HCT116 (cell line): Measurements from ENCODE around the gene TIMP3. TPM values are rescaled to one million over a fixed set of nuclear protein-coding genes. Genes with fewer than 3 reads are reported as not detected.

Experiments
- ATAC-seq: fragments of 200-7000 bp; cut with Tn5 transposase; 2 replicates; pipeline ENCODE4 v1.9.1; 2020; ENCODE audit warnings: mild to moderate bottlenecking, moderate library complexity
- BruUV-seq: library from RNA; stranded (reverse); fragments of 400-500 nt; replicated peaks from 2 replicates; lab custom pipeline; 2021; lab: Mats Ljungman, UMichigan
- CTCF ChIA-PET: fragments of 300-600 bp; sonication (Branson Sonifier 250); formaldehyde crosslinking; loops from one replicate; lab custom pipeline; 2021; ENCODE audit warnings: antibody characterized with exemption; lab: Charles Lee
- POLR2A ChIA-PET: fragments of 300-600, 350-600 bp; sonication (Branson Sonifier 250); formaldehyde crosslinking; loops from one replicate; lab custom pipeline; 2021; ENCODE audit warnings: antibody characterized with exemption; lab: Charles Lee
- RAD21 ChIA-PET, 2 experiments: fragments of 300-600 bp; sonication (Branson Sonifier 250); formaldehyde crosslinking; loops; one replicate each; lab custom pipeline; 2023; ENCODE audit warnings: low total read pairs in 2 of 2; ENCODE audit not compliant: uncharacterized antibody in 2 of 2, unreplicated experiment in 2 of 2, low non-redundant PET in 1 of 2; lab: Charles Lee
- DNase-seq: peaks from one replicate; pipeline ENCODE4 v3.0.0-alpha.2; 2010; ENCODE audit warnings: low read depth, low spot score
- H2AFZ ChIP-seq: fragments of 200-600 bp; shearing (Covaris generic), sonication (generic); 2 replicates; pipeline ENCODE4 v1.6.1; 2017; ENCODE audit warnings: low read depth, mixed run types, mixed read lengths, antibody characterized with exemption, low read length; ENCODE audit not compliant: poor library complexity, severe bottlenecking
- H3K27ac ChIP-seq: 2 replicates; pipeline ENCODE4 v1.5.1; 2012; ENCODE audit warnings: low read depth, low read length
- H3K27me3 ChIP-seq: fragments of 200-600 bp; sonication (generic); 2 replicates; pipeline ENCODE4 v1.6.1; 2016; ENCODE audit warnings: mixed run types, low read length, mixed read lengths; ENCODE audit not compliant: insufficient read depth
- H3K36me3 ChIP-seq, 2 experiments: fragments of 200-500 bp in 1 of 2; fragments of 200-600 bp in 1 of 2; sonication (Bioruptor generic) in 1 of 2; sonication (generic) in 1 of 2; 2 replicates each; pipeline versions ENCODE4 v1.5.1 to v1.6.1; 2014 to 2016; ENCODE audit warnings: low read length in 2 of 2, inconsistent platforms in 1 of 2, mixed read lengths in 1 of 2, mixed run types in 1 of 2; ENCODE audit not compliant: insufficient read depth in 2 of 2, control insufficient read depth in 1 of 2
- H3K4me1 ChIP-seq, 2 experiments: fragments of 200-600 bp in 1 of 2; sonication (generic) in 1 of 2; 2 replicates each; pipeline versions ENCODE4 v1.5.1 to v1.6.1; 2012 to 2017; ENCODE audit warnings: low read length in 2 of 2, inconsistent platforms in 1 of 2, mild to moderate bottlenecking in 1 of 2, mixed read lengths in 1 of 2, mixed run types in 1 of 2, moderate library complexity in 1 of 2; ENCODE audit not compliant: insufficient read depth in 2 of 2, control insufficient read depth in 1 of 2
- H3K4me2 ChIP-seq: fragments of 200-600 bp; sonication (generic); 2 replicates; pipeline ENCODE4 v1.6.1; 2017; ENCODE audit warnings: mixed run types, low read length, mixed read lengths
- H3K4me3 ChIP-seq, 2 experiments: fragments of 200-600 bp in 1 of 2; sonication (generic) in 1 of 2; replicated peaks in 1 of 2; 2 replicates each; pipeline ENCODE4 v1.5.1; 2011 to 2016; ENCODE audit warnings: low read length in 2 of 2, control low read depth in 1 of 2, low read depth in 1 of 2, mild to moderate bottlenecking in 1 of 2, mixed read lengths in 1 of 2, mixed run types in 1 of 2
- H3K79me2 ChIP-seq: fragments of 200-600 bp; sonication (generic); 2 replicates; pipeline ENCODE4 v1.6.1; 2017; ENCODE audit warnings: mild to moderate bottlenecking, mixed run types, low read length, moderate library complexity, mixed read lengths; ENCODE audit not compliant: insufficient read depth
- H3K9ac ChIP-seq: fragments of 200-600 bp; sonication (generic); 2 replicates; pipeline ENCODE4 v1.6.1; 2016; ENCODE audit warnings: low read length, mixed read lengths
- H3K9me2 ChIP-seq: fragments of 200-600 bp; sonication (generic), shearing (Covaris generic); 2 replicates; pipeline ENCODE4 v1.6.1; 2017; ENCODE audit warnings: mixed run types, mild to moderate bottlenecking, moderate library complexity; ENCODE audit not compliant: insufficient read depth
- H3K9me3 ChIP-seq, 2 experiments: fragments of 200-500 bp in 1 of 2; fragments of 200-600 bp in 1 of 2; sonication (Bioruptor generic) in 1 of 2; sonication (generic) in 1 of 2; 2 replicates each; pipeline ENCODE4 v1.6.1; 2014 to 2017; ENCODE audit warnings: low read length in 2 of 2, mixed read lengths in 2 of 2, inconsistent platforms in 1 of 2, low read depth in 1 of 2, mild to moderate bottlenecking in 1 of 2, mixed run types in 1 of 2, moderate library complexity in 1 of 2; ENCODE audit not compliant: control insufficient read depth in 1 of 2, insufficient read depth in 1 of 2
- H4K20me1 ChIP-seq: fragments of 200-600 bp; sonication (generic), shearing (Covaris generic); 2 replicates; pipeline ENCODE4 v1.6.1; 2017; ENCODE audit warnings: mixed run types, mild to moderate bottlenecking, moderate library complexity; ENCODE audit not compliant: insufficient read depth
- CEBPB ChIP-seq: IDR thresholded peaks from 2 replicates; pipeline ENCODE4 v1.6.1; 2012; ENCODE audit warnings: low read depth
- EGR1 ChIP-seq: IDR thresholded peaks from 2 replicates; pipeline ENCODE4 v1.6.1; 2012; ENCODE audit warnings: low read depth
- EZH2phosphoT487 ChIP-seq: fragments of 200-600 bp; IDR thresholded peaks from 2 replicates; pipeline ENCODE4 v1.6.1; 2018; ENCODE audit warnings: antibody characterized with exemption, borderline replicate concordance
- FOSL1 ChIP-seq: IDR thresholded peaks from 2 replicates; pipeline ENCODE4 v1.6.1; 2012; ENCODE audit warnings: low read depth
- JUND ChIP-seq: IDR thresholded peaks from 2 replicates; pipeline ENCODE4 v1.6.1; 2012
- POLR2A ChIP-seq: IDR thresholded peaks from 2 replicates; pipeline ENCODE4 v1.7.0; 2011; ENCODE audit warnings: borderline replicate concordance; ENCODE audit not compliant: insufficient read depth, insufficient read length; ENCODE audit errors: extremely low read depth
- POLR2AphosphoS5 ChIP-seq: IDR thresholded peaks from 2 replicates; pipeline ENCODE4 v1.6.1; 2011; ENCODE audit warnings: mild to moderate bottlenecking, low read depth, low read length, moderate library complexity
- SIN3A ChIP-seq: IDR thresholded peaks from 2 replicates; pipeline ENCODE4 v1.6.1; 2012; ENCODE audit warnings: low read depth
- SP1 ChIP-seq: IDR thresholded peaks from 2 replicates; pipeline ENCODE4 v1.6.1; 2012; ENCODE audit warnings: low read depth
- SRF ChIP-seq: IDR thresholded peaks from 2 replicates; pipeline ENCODE4 v1.6.1; 2012; ENCODE audit warnings: low read depth
- ZBTB33 ChIP-seq: IDR thresholded peaks from 2 replicates; pipeline ENCODE4 v1.6.1; 2011; ENCODE audit warnings: mild to moderate bottlenecking, low read length, moderate library complexity; ENCODE audit not compliant: insufficient replicate concordance; ENCODE audit errors: extremely low read depth
- intact Hi-C: fragments of 100-400 bp; cut with micrococcal nuclease; formaldehyde crosslinking; loops from 2 replicates; pipeline ENCODE4 v1.10.0; 2022
- total RNA-seq: library from RNA; stranded (reverse); gene quantifications from one replicate; pipeline ENCODE4 v1.2.1, GENCODE V29; 2021; ENCODE audit not compliant: unreplicated experiment
- TF ChIP-seq, protein P1 (sequence below): IDR thresholded peaks from 2 replicates; pipeline ENCODE4 v1.6.1; 2012; ENCODE audit warnings: low read depth
- TF ChIP-seq, protein P2 (sequence below): IDR thresholded peaks from 2 replicates; pipeline ENCODE4 v1.6.1; 2012

The TIMP3 gene
- total RNA-seq, 1 experiment from 2014 or later, result 2.2 TPM

DNA sequence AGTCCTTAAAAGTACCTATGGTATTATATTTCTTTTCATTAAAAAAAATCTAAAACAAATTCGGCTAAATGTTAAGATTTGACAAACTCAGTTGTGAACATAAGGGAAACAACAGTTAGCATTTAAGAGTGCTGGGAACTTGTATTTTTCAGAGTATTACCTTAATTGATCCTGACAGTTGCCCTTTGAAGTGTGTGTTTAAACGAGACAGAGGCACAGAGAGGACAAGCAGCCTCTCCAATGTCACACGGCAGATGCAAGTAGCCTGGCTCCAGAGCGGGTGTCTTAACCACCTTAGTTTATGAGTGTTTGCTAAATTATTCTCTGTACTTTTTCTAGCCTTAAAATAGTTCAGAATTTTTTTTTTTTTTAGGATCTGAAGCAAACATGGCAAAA is 80.9 kb downstream of the TIMP3 start:
- H3K4me1 ChIP-seq, result no peaks in the 10 kb centered on the region
- H3K4me2 ChIP-seq, result no peak overlapping the region
- POLR2A ChIA-PET, result no interaction called here
- peaks cover 6% of the 10 kb centered on the region; the same call in 1 of the 2 replicates for H3K27me3 ChIP-seq
- CTCF ChIA-PET, result no interaction called here
- no peak overlapping the region for H2AFZ ChIP-seq
- no peaks in the 10 kb centered on the region for H3K9me2 ChIP-seq
- no peaks in the 10 kb centered on the region for H3K79me2 ChIP-seq
- H4K20me1 ChIP-seq, result no peaks in the 10 kb centered on the region
- no peak for DNase-seq
- H3K4me3 ChIP-seq, result no peak overlapping the region
- ATAC-seq, result no peak
- BruUV-seq, result no TSS peak
- RAD21 ChIA-PET, result no interaction called here
- intact Hi-C loops, result no loop called here
- no peak for TF ChIP-seq SP1
- no peak for TF ChIP-seq JUND
- TF ChIP-seq POLR2A, result no peak
- TF ChIP-seq SRF, result no peak
- TF ChIP-seq ZBTB33, result no peak
- TF ChIP-seq, protein P1, sequence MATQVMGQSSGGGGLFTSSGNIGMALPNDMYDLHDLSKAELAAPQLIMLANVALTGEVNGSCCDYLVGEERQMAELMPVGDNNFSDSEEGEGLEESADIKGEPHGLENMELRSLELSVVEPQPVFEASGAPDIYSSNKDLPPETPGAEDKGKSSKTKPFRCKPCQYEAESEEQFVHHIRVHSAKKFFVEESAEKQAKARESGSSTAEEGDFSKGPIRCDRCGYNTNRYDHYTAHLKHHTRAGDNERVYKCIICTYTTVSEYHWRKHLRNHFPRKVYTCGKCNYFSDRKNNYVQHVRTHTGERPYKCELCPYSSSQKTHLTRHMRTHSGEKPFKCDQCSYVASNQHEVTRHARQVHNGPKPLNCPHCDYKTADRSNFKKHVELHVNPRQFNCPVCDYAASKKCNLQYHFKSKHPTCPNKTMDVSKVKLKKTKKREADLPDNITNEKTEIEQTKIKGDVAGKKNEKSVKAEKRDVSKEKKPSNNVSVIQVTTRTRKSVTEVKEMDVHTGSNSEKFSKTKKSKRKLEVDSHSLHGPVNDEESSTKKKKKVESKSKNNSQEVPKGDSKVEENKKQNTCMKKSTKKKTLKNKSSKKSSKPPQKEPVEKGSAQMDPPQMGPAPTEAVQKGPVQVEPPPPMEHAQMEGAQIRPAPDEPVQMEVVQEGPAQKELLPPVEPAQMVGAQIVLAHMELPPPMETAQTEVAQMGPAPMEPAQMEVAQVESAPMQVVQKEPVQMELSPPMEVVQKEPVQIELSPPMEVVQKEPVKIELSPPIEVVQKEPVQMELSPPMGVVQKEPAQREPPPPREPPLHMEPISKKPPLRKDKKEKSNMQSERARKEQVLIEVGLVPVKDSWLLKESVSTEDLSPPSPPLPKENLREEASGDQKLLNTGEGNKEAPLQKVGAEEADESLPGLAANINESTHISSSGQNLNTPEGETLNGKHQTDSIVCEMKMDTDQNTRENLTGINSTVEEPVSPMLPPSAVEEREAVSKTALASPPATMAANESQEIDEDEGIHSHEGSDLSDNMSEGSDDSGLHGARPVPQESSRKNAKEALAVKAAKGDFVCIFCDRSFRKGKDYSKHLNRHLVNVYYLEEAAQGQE, result no peak
- TF ChIP-seq, protein P2, sequence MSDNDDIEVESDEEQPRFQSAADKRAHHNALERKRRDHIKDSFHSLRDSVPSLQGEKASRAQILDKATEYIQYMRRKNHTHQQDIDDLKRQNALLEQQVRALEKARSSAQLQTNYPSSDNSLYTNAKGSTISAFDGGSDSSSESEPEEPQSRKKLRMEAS, result no peak
- no peak for TF ChIP-seq EZH2phosphoT487
- TF ChIP-seq CEBPB, result no peak
- no peak for TF ChIP-seq FOSL1
- no peak for TF ChIP-seq SIN3A
- no peak for TF ChIP-seq POLR2AphosphoS5
- no peak for TF ChIP-seq EGR1
- no peak overlapping the region for H3K27ac ChIP-seq
- no peaks in the 10 kb centered on the region for H3K9me3 ChIP-seq
- H3K36me3 ChIP-seq, result no peaks in the 10 kb centered on the region
- H3K9ac ChIP-seq, result no peak overlapping the region
